ENCODE measurements around the gene SYNE2.
"Not testable (repeated sequence)": the region's sequence is repeated elsewhere in the genome, so short reads cannot be mapped to it uniquely, and the experiment has no call there.

The SYNE2 gene

GRCh38 chr14:64092338-64092737 is 239.5 kb downstream of the SYNE2 start:
- no peak for DNase-seq

- no peak for DNase-seq
Measured at GRCh38 chr14:64092940-64093339, 240.1 kb downstream of the SYNE2 start.

- no peak for DNase-seq
Measured at GRCh38 chr14:64095620-64096019, 242.8 kb downstream of the SYNE2 start.

GRCh38 chr14:64098120-64098519 is 245.3 kb downstream of the SYNE2 start:
- DNase-seq: no peak

- DNase-seq: no peak
Measured at GRCh38 chr14:64107438-64107837, 254.6 kb downstream of the SYNE2 start.

GRCh38 chr14:64109819-64110554 is 257.2 kb downstream of the SYNE2 start:
- no peak for DNase-seq

- no peak for DNase-seq
Measured at GRCh38 chr14:64110802-64111201, 258.0 kb downstream of the SYNE2 start.

GRCh38 chr14:64112867-64113678 is 260.3 kb downstream of the SYNE2 start:
- DNase-seq: no peak

- no peak for DNase-seq
Measured at GRCh38 chr14:64114166-64114565, 261.4 kb downstream of the SYNE2 start.

- DNase-seq: no peak
Measured at GRCh38 chr14:64114796-64115195, 262.0 kb downstream of the SYNE2 start.

- no peak for DNase-seq
Measured at GRCh38 chr14:64115401-64115800, 262.6 kb downstream of the SYNE2 start.

GRCh38 chr14:64117671-64118402 is 265.0 kb downstream of the SYNE2 start:
- DNase-seq: no peak

- not testable (repeated sequence) for DNase-seq
Measured at GRCh38 chr14:64118403-64118742, 265.6 kb downstream of the SYNE2 start.

- DNase-seq: no peak
Measured at GRCh38 chr14:64118892-64119291, 266.1 kb downstream of the SYNE2 start.

- DNase-seq: no peak
Measured at GRCh38 chr14:64119500-64119899, 266.7 kb downstream of the SYNE2 start.

GRCh38 chr14:64119980-64120379 is 267.2 kb downstream of the SYNE2 start:
- DNase-seq: no peak

GRCh38 chr14:64123241-64123822 is 270.5 kb downstream of the SYNE2 start:
- no peak for DNase-seq

GRCh38 chr14:64125270-64125669 is 272.5 kb downstream of the SYNE2 start:
- DNase-seq: no peak

- DNase-seq: no peak
Measured at GRCh38 chr14:64126548-64126947, 273.7 kb downstream of the SYNE2 start.

GRCh38 chr14:64137657-64138290 is 285.0 kb downstream of the SYNE2 start:
- DNase-seq: no peak

- DNase-seq: no peak
Measured at GRCh38 chr14:64147126-64147790, 294.5 kb downstream of the SYNE2 start.

GRCh38 chr14:64149921-64150320 is 297.1 kb downstream of the SYNE2 start:
- no peak for DNase-seq
